SJSA1 (cell line): Measurements from ENCODE around the gene NSD2. TPM values are rescaled to one million over a fixed set of nuclear protein-coding genes. Genes with fewer than 3 reads are reported as not detected.

Experiments used
- DNase-seq, 2 experiments: peaks; one replicate each; pipeline ENCODE4 v3.0.0-alpha.2; 2015 to 2020; ENCODE audit warnings: low spot score in 2 of 2, low read depth in 1 of 2
- H3K27ac ChIP-seq: fragments of 250-450 bp; sonication (Bioruptor Pico); 2 replicates; pipeline ENCODE4 v1.5.1; 2020; ENCODE audit warnings: mild to moderate bottlenecking, moderate library complexity
- H3K27me3 ChIP-seq: fragments of 250-450 bp; sonication (Bioruptor Pico); replicated peaks from 2 replicates; pipeline ENCODE4 v1.5.1; 2020; ENCODE audit warnings: mild to moderate bottlenecking, moderate library complexity
- H3K36me3 ChIP-seq: fragments of 250-450 bp; sonication (Bioruptor Pico); 2 replicates; pipeline ENCODE4 v1.5.1; 2020; ENCODE audit warnings: mild to moderate bottlenecking
- H3K4me1 ChIP-seq: fragments of 250-450 bp; sonication (Bioruptor Pico); replicated peaks from 2 replicates; pipeline ENCODE4 v1.6.1; 2021; ENCODE audit warnings: mild to moderate bottlenecking
- H3K4me3 ChIP-seq: fragments of 250-450 bp; sonication (Bioruptor Pico); 2 replicates; pipeline ENCODE4 v1.5.1; 2020; ENCODE audit warnings: mild to moderate bottlenecking
- H3K9me3 ChIP-seq: fragments of 250-450 bp; sonication (Bioruptor Pico); replicated peaks from 2 replicates; pipeline ENCODE4 v1.5.1; 2020; ENCODE audit warnings: mild to moderate bottlenecking
- total RNA-seq: library from RNA; depleted of rRNA; stranded (reverse); fragments of >200 nt; shearing (Covaris generic); gene quantifications from 2 replicates; pipeline ENCODE4 v1.2.3, GENCODE V29; 2014

Gene NSD2
- total RNA-seq, 1 experiment from 2014 or later = 35.9 TPM

DNA sequence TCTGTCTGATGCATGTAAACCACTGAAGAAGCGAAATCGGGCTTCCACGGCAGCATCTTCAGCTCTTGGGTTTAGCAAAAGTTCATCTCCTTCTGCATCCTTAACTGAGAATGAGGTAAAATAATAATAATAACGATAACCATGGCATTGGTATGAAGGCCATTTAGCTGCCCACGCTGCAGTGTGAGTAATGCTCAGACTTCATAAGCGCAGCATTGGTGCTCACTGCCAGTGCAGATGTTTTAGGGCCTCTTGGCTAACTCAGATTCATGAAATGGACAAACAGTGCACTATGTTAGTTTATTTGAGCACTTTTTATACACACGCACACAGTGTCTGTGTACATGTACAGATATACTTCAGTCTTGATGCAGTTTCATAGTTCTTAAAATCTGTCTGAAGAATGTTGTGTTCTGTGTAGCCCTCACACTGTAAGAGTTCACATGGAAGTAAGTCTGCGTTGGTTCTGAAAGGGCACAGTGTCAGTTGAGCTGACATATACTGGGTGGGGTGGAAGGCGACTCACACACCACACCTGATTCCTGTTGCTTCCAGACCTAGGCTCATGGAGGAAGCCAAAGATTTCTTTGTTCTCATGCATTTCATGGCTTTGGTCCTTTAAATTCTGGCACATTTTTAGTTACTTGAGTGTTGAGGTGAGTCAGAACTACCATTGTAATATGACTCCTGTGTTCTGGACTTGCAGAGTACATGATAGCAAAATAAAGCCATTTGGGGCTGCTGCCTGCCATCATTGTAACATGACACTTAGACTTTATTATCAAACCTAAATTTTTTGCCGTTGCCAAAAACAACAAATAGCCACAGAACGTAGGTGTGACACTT lies 68.7 kb downstream of the NSD2 start:
- H3K9me3 ChIP-seq = no peaks in the 10 kb centered on the region
- peaks cover 9% of the 10 kb centered on the region; the same call in 1 of the 2 replicates for H3K4me1 ChIP-seq
- H3K27me3 ChIP-seq = no peaks in the 10 kb centered on the region
- H3K36me3 ChIP-seq = peaks cover 41% of the 10 kb centered on the region
- no peak overlapping the region for H3K4me3 ChIP-seq
- peak in 1 of 2 experiments; percentile 2 for DNase-seq
- no peak overlapping the region for H3K27ac ChIP-seq

GRCh38 chr4:1940566-1940965 lies 69.4 kb downstream of the NSD2 start:
- Histone ChIP-seq H3K4me1 (peaks cover 9% of the 10 kb centered on the region; the same call in 1 of the 2 replicates), H3K36me3 (peaks cover 35% of the 10 kb centered on the region), H3K27ac (no peak overlapping the region), H3K9me3 (no peaks in the 10 kb centered on the region), H3K4me3 (no peak overlapping the region), H3K27me3 (no peaks in the 10 kb centered on the region)
- DNase-seq = no peak

DNA sequence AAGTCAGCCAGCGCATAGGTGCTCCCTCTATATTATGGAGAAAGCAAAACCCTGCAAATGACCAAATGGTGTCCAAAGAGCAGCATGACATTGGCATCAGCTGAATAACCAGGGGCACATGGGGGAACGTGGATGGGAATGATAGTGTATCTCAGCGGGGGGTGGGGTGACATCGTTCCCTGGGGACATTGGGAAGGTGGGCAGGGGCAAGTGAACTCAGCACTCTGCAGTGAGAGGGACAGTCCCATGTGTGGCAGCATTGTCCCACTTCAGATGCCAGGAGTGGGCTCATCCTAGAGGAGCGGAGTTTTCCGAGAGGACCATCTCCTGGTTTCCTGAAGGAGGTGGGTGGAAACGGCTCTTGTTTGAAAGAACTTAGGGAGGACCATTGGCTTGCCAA lies 72.7 kb downstream of the NSD2 start:
- Histone ChIP-seq H3K36me3 (peaks cover 35% of the 10 kb centered on the region), H3K4me3 (no peak overlapping the region), H3K27me3 (no peaks in the 10 kb centered on the region), H3K27ac (no peak overlapping the region), H3K4me1 (peaks cover 9% of the 10 kb centered on the region; the same call in 1 of the 2 replicates), H3K9me3 (no peaks in the 10 kb centered on the region)
- no peak for DNase-seq

DNA sequence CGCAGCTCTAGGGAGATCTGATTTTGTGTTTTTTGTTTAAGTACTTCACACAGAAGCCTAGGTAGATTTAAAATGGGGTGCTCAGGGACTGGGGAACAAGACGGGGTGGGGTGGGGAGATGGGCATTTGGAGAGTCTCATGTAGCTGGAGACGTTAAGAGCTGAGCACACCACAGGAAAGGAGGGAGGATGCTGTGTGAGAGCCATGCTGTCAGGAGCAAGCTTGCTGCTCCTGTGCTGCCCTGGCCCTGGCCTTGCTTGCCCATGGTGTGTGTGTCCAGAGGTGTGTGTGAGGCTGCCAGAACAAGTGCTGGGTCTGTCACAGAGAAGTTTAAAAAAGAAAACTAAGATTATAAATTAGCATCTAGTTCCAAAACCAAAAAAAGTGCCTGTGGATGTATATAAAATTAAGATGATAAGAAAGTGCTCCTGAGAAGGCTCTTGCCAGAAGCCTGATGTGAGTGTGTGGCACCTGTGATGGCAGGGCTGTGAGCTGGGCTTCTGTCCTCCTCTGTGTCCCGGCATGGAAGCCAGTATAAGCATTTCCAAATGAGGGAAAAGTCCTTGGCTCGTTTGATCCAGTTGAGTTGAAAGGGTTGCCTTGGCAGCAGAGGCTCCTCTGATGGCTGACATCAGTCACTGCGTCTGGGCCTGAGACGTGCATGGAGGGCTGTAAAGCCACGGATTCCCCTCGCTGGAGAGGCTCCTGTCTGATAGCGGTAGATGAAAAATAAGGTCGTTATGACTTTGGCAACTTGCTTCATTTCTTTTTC lies 74.1 kb downstream of the NSD2 start:
- Histone ChIP-seq H3K9me3 (no peaks in the 10 kb centered on the region), H3K4me1 (peaks cover 3% of the 10 kb centered on the region; the same call in 1 of the 2 replicates), H3K27ac (no peak overlapping the region), H3K4me3 (no peak overlapping the region), H3K27me3 (no peaks in the 10 kb centered on the region), H3K36me3 (peaks cover 27% of the 10 kb centered on the region)
- no peak for DNase-seq

DNA sequence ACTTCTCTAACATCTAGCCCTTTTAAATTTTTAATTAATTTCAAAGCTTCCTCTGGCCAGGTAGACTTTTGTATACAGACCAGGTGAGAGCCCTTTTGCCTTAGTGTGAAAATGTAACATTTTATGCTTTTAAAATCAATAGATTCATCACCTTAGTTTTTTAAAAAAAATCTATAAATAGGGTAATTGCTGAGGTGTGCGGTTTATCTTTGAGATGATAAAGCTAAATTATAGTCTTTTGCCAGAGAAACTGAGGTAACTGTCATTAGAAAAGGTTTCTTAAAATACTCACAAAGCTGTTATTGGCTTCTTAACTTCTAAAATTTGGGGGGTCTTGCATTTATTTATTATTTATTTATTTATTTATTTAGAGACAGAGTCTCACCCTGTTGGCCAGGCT lies 74.7 kb downstream of the NSD2 start:
- Histone ChIP-seq H3K27me3 (no peaks in the 10 kb centered on the region), H3K4me3 (no peak overlapping the region), H3K27ac (no peak overlapping the region), H3K4me1 (no peaks in the 10 kb centered on the region), H3K9me3 (no peaks in the 10 kb centered on the region), H3K36me3 (peaks cover 25% of the 10 kb centered on the region)
- no peak for DNase-seq

GRCh38 chr4:1948232-1948631 lies 77.0 kb downstream of the NSD2 start:
- no peak for DNase-seq
- H3K9me3 ChIP-seq = no peaks in the 10 kb centered on the region
- H3K27me3 ChIP-seq = no peaks in the 10 kb centered on the region
- H3K27ac ChIP-seq = no peak overlapping the region
- H3K4me3 ChIP-seq = no peak overlapping the region
- H3K36me3 ChIP-seq = peaks cover 14% of the 10 kb centered on the region; the same call in 1 of the 2 replicates
- H3K4me1 ChIP-seq = no peaks in the 10 kb centered on the region

DNA sequence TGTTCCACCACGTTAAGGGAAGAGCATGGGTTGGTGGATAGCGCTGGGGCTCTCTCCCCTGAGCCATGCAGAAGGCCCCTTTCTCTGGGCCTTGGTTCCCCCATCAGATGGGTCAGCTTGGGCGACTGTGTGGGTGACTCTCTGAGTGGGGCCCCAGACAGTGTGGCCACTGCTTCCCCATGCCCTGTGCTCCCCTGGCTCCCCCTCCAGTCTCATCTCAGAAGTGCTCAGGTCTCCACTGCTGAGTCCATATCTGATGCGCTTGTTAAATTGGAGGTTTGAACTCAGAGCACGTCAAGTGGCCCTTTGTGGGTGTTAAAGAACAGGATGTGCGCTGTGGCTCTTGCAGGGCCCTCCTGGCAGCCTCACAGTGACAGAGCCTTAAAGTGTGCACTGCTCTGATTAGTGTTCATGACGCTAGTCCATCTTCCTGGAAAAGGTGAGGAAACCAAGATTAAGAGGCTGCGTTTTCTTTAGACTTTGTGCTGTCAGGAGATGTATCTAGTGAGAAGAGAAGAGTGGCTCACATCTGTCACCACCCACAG lies 77.8 kb downstream of the NSD2 start:
- Histone ChIP-seq H3K36me3 (peaks cover 14% of the 10 kb centered on the region; the same call in 1 of the 2 replicates), H3K27ac (no peak overlapping the region), H3K27me3 (no peaks in the 10 kb centered on the region), H3K4me3 (no peak overlapping the region), H3K9me3 (no peaks in the 10 kb centered on the region), H3K4me1 (no peaks in the 10 kb centered on the region)
- DNase-seq = no peak

DNA sequence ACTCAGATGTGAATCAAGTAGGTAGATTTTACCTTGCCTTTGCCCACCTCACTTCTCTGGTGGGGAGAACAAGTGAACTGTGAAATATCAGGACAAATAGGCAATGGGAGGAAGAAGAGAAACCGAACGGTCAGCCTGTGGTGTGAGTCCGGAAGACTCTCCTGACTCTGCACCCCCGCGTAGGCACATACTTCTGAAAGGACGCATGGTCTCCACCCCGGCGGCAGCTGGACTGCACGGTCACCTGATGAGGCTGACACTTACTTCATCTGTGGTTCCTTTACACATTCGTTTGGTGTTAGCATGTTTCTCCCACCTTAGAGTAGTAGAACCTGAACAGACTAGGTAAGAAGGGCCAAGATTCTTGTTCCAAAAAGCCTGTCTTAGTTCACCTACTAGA lies 79.2 kb downstream of the NSD2 start:
- H3K9me3 ChIP-seq = no peaks in the 10 kb centered on the region
- DNase-seq = no peak
- no peak overlapping the region for H3K4me3 ChIP-seq
- peaks cover 10% of the 10 kb centered on the region for H3K36me3 ChIP-seq
- no peaks in the 10 kb centered on the region for H3K27me3 ChIP-seq
- no peaks in the 10 kb centered on the region for H3K4me1 ChIP-seq
- H3K27ac ChIP-seq = no peak overlapping the region

DNA sequence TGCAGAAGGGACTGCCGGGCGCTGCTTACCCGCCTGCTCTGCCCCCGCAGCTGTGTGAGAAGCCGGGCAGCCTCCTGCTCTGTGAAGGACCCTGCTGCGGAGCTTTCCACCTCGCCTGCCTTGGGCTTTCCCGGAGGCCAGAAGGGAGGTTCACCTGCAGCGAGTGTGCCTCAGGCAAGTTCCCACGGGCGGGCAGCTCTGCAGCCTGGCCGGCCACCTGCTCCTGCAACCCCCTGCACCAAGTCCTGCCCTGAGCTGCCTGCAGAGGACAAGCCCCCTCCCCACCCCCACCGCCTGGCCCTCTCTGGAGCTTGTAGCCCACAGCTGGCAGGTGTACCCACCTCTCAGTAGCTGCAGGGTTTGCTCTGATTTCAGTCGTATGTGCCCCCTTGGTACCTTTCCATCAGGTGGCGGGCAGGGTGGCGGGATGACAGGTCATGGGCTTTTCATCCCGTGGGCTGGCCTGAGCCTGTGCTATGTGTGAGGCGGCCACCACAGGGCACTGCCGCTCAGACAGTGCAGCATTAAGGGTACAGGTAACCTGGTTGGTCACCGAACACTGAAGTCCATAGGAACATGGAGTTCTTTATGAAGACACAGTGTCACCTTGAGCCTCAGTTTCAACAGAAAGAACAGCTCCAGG lies 81.0 kb downstream of the NSD2 start:
- peaks cover 13% of the 10 kb centered on the region for H3K36me3 ChIP-seq
- H3K27me3 ChIP-seq = no peaks in the 10 kb centered on the region
- no peak for DNase-seq
- no peak overlapping the region for H3K27ac ChIP-seq
- H3K4me1 ChIP-seq = no peaks in the 10 kb centered on the region
- no peaks in the 10 kb centered on the region for H3K9me3 ChIP-seq
- no peak overlapping the region for H3K4me3 ChIP-seq

DNA sequence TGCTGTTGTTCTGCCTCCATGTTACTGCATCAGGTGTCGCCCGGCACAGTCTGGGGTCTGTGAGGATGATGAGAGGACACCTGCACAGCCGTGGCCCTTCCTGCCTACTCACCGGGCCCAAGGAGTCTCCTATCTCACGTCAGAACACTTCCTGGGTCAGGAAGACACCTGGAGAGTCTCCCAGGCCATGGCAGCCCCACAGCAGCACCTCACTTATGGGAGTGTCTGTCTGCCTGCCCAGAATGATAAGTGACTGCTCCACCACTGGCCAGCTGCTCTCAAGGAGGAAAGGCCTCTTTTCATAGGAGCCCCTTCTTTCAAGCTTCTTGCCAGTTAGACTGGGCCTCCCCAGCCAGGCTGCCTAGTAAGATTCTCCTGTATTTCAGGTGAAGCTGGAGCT lies 81.5 kb downstream of the NSD2 start:
- Histone ChIP-seq H3K9me3 (no peaks in the 10 kb centered on the region), H3K27ac (no peak overlapping the region), H3K4me1 (no peaks in the 10 kb centered on the region), H3K27me3 (no peaks in the 10 kb centered on the region), H3K36me3 (peaks cover 14% of the 10 kb centered on the region), H3K4me3 (no peak overlapping the region)
- no peak for DNase-seq

DNA sequence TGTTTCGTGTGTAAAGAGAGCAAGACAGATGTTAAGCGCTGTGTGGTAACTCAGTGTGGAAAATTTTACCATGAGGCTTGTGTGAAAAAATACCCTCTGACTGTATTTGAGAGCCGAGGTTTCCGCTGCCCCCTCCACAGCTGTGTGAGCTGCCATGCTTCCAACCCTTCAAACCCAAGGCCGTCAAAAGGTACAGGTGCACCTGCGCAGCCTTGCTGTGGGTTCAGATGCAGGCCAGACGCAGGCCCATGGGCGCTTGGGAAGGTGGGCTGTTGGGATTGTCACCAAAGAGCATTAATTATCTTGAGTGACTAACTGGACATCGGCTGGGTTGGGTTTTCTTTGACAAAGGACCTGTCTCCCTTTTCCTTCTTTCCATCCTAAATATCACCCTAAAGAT lies 82.1 kb downstream of the NSD2 start:
- Histone ChIP-seq H3K27me3 (no peaks in the 10 kb centered on the region), H3K4me3 (no peak overlapping the region), H3K9me3 (no peaks in the 10 kb centered on the region), H3K36me3 (peaks cover 18% of the 10 kb centered on the region), H3K27ac (no peak overlapping the region), H3K4me1 (no peaks in the 10 kb centered on the region)
- no peak for DNase-seq

GRCh38 chr4:1956631-1957030 lies 85.4 kb downstream of the NSD2 start:
- no peak overlapping the region for H3K27ac ChIP-seq
- no peaks in the 10 kb centered on the region for H3K4me1 ChIP-seq
- no peak for DNase-seq
- no peaks in the 10 kb centered on the region for H3K27me3 ChIP-seq
- no peaks in the 10 kb centered on the region for H3K9me3 ChIP-seq
- peaks cover 35% of the 10 kb centered on the region for H3K36me3 ChIP-seq
- H3K4me3 ChIP-seq = no peak overlapping the region

- H3K4me3 ChIP-seq = no peak overlapping the region
- DNase-seq = no peak
- H3K36me3 ChIP-seq = peaks cover 37% of the 10 kb centered on the region
- H3K27me3 ChIP-seq = no peaks in the 10 kb centered on the region
- no peaks in the 10 kb centered on the region for H3K9me3 ChIP-seq
- no peak overlapping the region for H3K27ac ChIP-seq
- no peaks in the 10 kb centered on the region for H3K4me1 ChIP-seq
These were observed 87.3 kb downstream of the NSD2 start for GRCh38 chr4:1958276-1959103.
